Peyer's patch (tissue), 4 donors: Measurements from ENCODE around the gene PER3. TPM values are rescaled to one million over a fixed set of nuclear protein-coding genes. Genes with fewer than 3 reads are reported as not detected.

Source experiments
- DNase-seq, 3 donors: peaks; one replicate each; pipeline ENCODE4 v3.0.0-alpha.2; 2017 to 2019
- H3K27ac ChIP-seq, 4 donors: fragments of 200-600 bp; sonication (generic); one replicate each; pipeline ENCODE4 v1.5.1; 2016 to 2019
- H3K27me3 ChIP-seq, 2 donors: fragments of 200-600 bp; sonication (generic); one replicate each; pipeline ENCODE4 v1.5.1; 2019
- H3K36me3 ChIP-seq, 3 donors: fragments of 200-600 bp; sonication (generic); one replicate each; pipeline ENCODE4 v1.5.1; 2016 to 2019
- H3K4me1 ChIP-seq, 4 donors: fragments of 200-600 bp; sonication (generic); one replicate each; pipeline ENCODE4 v1.5.1; 2016 to 2019
- H3K4me3 ChIP-seq, 4 donors: fragments of 200-600 bp; sonication (generic); 1 replicate in 3 of 4; 2 replicates in 1 of 4; pipeline ENCODE4 v1.5.1; 2016 to 2019; ENCODE audit warnings: mild to moderate bottlenecking in 1 of 4
- H3K9me3 ChIP-seq, 4 donors: fragments of 200-600 bp; sonication (generic); one replicate each; pipeline ENCODE4 v1.5.1; 2016 to 2019; ENCODE audit warnings: mild to moderate bottlenecking in 1 of 4
- POLR2A ChIP-seq, 2 donors: fragments of 450-650 bp; IDR thresholded peaks; one replicate each; pipeline ENCODE4 v1.5.1; 2017; ENCODE audit warnings: antibody characterized with exemption in 2 of 2, mild to moderate bottlenecking in 2 of 2, moderate library complexity in 2 of 2
- total RNA-seq, 4 donors: library from RNA; depleted of rRNA; stranded (reverse); fragments of >200 nt; gene quantifications; one replicate each; pipeline ENCODE4 v1.1.0, GENCODE V29; 2016
- TF ChIP-seq, protein P1 (sequence below), 6 experiments: fragments of 450-650 bp in 4 of 6; fragments of 200-600 bp in 2 of 6; sonication (generic) in 1 of 6; IDR thresholded peaks; one replicate each; pipeline ENCODE4 v1.5.1; 2017 to 2019; ENCODE audit warnings: antibody characterized with exemption in 6 of 6, mild to moderate bottlenecking in 3 of 6, moderate library complexity in 1 of 6

The PER3 gene
- total RNA-seq, 4 donors from 2014 or later, result 10.0 to 24.0 (median 18.5) TPM

DNA sequence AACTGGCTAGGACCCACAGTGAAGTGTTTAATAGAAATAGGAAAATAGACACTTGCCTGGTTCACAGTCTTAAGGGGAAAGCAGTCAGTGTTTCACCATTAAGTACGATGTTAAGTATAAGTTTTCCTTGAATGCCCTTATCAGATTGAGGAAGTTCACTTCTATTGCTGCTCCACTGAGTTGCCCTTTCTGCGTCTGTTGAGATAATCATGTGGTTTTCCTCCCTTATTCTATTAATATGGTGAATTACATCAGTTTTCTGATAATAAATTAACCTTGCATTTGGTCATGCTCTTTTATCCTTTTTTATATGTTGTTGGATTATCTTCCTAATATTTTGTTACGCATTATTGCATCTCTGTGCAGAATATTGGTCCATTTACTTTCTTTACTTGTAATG, 47.4 kb downstream of the PER3 start:
- no peak overlapping the region for H3K4me3 ChIP-seq
- TF ChIP-seq POLR2A (IDR thresholded peaks at IDR 0.05), result no peak
- TF ChIP-seq, protein P1, sequence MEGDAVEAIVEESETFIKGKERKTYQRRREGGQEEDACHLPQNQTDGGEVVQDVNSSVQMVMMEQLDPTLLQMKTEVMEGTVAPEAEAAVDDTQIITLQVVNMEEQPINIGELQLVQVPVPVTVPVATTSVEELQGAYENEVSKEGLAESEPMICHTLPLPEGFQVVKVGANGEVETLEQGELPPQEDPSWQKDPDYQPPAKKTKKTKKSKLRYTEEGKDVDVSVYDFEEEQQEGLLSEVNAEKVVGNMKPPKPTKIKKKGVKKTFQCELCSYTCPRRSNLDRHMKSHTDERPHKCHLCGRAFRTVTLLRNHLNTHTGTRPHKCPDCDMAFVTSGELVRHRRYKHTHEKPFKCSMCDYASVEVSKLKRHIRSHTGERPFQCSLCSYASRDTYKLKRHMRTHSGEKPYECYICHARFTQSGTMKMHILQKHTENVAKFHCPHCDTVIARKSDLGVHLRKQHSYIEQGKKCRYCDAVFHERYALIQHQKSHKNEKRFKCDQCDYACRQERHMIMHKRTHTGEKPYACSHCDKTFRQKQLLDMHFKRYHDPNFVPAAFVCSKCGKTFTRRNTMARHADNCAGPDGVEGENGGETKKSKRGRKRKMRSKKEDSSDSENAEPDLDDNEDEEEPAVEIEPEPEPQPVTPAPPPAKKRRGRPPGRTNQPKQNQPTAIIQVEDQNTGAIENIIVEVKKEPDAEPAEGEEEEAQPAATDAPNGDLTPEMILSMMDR (IDR thresholded peaks at IDR 0.05), result no peak
- no peaks in the 10 kb centered on the region for H3K27me3 ChIP-seq
- DNase-seq, result no peak
- H3K4me1 ChIP-seq, result no peaks in the 10 kb centered on the region
- no peak overlapping the region for H3K27ac ChIP-seq
- H3K9me3 ChIP-seq, result no peaks in the 10 kb centered on the region
- H3K36me3 ChIP-seq, result peaks cover 0 to 40% (median 0%) of the 10 kb centered on the region in 3 donors

- Histone ChIP-seq H3K27ac (no peak overlapping the region), H3K4me3 (no peak overlapping the region), H3K36me3 (peaks cover 0 to 42% (median 0%) of the 10 kb centered on the region in 3 donors), H3K27me3 (no peaks in the 10 kb centered on the region), H3K4me1 (no peaks in the 10 kb centered on the region), H3K9me3 (no peaks in the 10 kb centered on the region)
- no peak for TF ChIP-seq POLR2A (IDR thresholded peaks at IDR 0.05)
- TF ChIP-seq, protein P1 (IDR thresholded peaks at IDR 0.05), result no peak
- DNase-seq, result no peak
Observed at GRCh38 chr1:7833035-7833434, 48.9 kb downstream of the PER3 start.

- H3K27ac ChIP-seq, result no peak overlapping the region
- H3K27me3 ChIP-seq, result no peaks in the 10 kb centered on the region
- peaks cover 0 to 5% (median 0%) of the 10 kb centered on the region in 4 donors for H3K9me3 ChIP-seq
- H3K4me3 ChIP-seq, result no peak overlapping the region
- no peak for DNase-seq
- peaks cover 0 to 78% (median 0%) of the 10 kb centered on the region in 3 donors for H3K36me3 ChIP-seq
- no peaks in the 10 kb centered on the region for H3K4me1 ChIP-seq
- TF ChIP-seq, protein P1 (IDR thresholded peaks at IDR 0.05), result no peak
- TF ChIP-seq POLR2A (IDR thresholded peaks at IDR 0.05), result no peak
Observed at GRCh38 chr1:7838714-7839113, 54.6 kb downstream of the PER3 start.

GRCh38 chr1:7839526-7839925, 55.4 kb downstream of the PER3 start:
- Histone ChIP-seq H3K36me3 (peaks cover 0 to 75% (median 0%) of the 10 kb centered on the region in 3 donors), H3K9me3 (peaks cover 0 to 5% (median 0%) of the 10 kb centered on the region in 4 donors), H3K27ac (no peak overlapping the region), H3K4me3 (no peak overlapping the region), H3K4me1 (no peaks in the 10 kb centered on the region), H3K27me3 (no peaks in the 10 kb centered on the region)
- TF ChIP-seq POLR2A (IDR thresholded peaks at IDR 0.05), result no peak
- TF ChIP-seq, protein P1 (IDR thresholded peaks at IDR 0.05), result no peak
- no peak for DNase-seq

- no peak overlapping the region for H3K4me3 ChIP-seq
- TF ChIP-seq POLR2A (IDR thresholded peaks at IDR 0.05), result no peak
- TF ChIP-seq, protein P1 (IDR thresholded peaks at IDR 0.05), result no peak
- no peaks in the 10 kb centered on the region for H3K4me1 ChIP-seq
- peak in 1 of 3 donors; percentile 61 for DNase-seq
- peaks cover 0 to 54% (median 0%) of the 10 kb centered on the region in 3 donors for H3K36me3 ChIP-seq
- H3K27ac ChIP-seq, result no peak overlapping the region
- peaks cover 0 to 5% (median 0%) of the 10 kb centered on the region in 4 donors for H3K9me3 ChIP-seq
- no peaks in the 10 kb centered on the region for H3K27me3 ChIP-seq
Observed at GRCh38 chr1:7842517-7842916, 58.4 kb downstream of the PER3 start.

- no peak for DNase-seq
- Histone ChIP-seq H3K36me3 (peaks cover 0 to 22% (median 0%) of the 10 kb centered on the region in 3 donors), H3K27ac (no peak overlapping the region), H3K27me3 (no peaks in the 10 kb centered on the region), H3K4me1 (no peaks in the 10 kb centered on the region), H3K9me3 (no peaks in the 10 kb centered on the region), H3K4me3 (no peak overlapping the region)
- no peak for TF ChIP-seq POLR2A (IDR thresholded peaks at IDR 0.05)
- TF ChIP-seq, protein P1 (IDR thresholded peaks at IDR 0.05), result no peak
Observed at GRCh38 chr1:7845761-7846160, 61.7 kb downstream of the PER3 start.
